ENCODE measurements around the gene ZNF14.
A peak's percentile ranks its signal among the peaks of the same experiment; 100 is the strongest.
"Not testable (repeated sequence)": the region's sequence is repeated elsewhere in the genome, so short reads cannot be mapped to it uniquely, and the experiment has no call there.

The ZNF14 gene

GRCh38 chr19:19732579-19733501 is at the start of gene ZNF14:
ZNF14 (minus strand) TSS chr19:19733112; CDS start chr19:19732958, 154 bp downstream.
- DNase-seq, result peak; percentile 92 to 96

GRCh38 chr19:19781791-19782190 is 48.9 kb upstream of the ZNF14 start:
- DNase-seq, result not testable (repeated sequence)

DNA sequence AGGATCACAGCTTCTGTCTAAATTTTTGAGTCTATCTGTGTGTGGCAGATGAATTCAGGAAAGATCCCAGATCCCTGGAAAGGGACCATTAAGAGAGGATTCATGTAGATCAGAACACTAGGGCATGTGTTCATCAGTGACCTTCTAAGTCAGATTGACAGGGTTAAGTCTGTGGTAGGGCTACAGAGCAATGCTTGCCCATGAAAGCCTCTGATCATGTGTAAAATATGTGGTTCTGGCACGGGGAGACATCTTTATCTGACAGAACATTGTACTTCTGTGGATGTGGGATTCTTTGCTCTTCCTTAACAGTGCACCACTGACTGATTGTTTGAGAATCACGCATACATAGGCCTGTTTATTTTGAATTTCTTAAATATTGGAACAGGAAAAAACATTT is 45.8 kb upstream of the ZNF14 start:
- DNase-seq, result no peak

DNA sequence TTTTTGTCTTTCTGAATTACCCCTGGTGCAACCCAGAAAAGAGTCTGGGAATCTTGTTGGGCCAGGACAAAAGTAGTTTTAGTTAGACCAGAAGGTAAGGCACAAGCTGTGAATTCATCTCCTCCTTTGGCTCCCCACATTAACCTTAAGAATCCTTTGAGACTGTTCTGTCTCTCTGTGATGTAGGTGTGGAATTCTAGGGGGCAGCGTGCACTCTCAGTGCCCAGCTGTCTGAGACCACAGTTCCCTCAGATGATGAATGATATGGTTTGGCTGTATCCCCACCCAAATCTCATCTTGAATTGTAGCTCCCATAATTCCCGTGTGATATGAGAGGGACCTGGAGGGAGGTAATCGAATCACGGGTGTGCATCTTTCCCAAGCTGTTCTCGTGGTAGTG is 44.8 kb upstream of the ZNF14 start:
- DNase-seq, result no peak

DNA sequence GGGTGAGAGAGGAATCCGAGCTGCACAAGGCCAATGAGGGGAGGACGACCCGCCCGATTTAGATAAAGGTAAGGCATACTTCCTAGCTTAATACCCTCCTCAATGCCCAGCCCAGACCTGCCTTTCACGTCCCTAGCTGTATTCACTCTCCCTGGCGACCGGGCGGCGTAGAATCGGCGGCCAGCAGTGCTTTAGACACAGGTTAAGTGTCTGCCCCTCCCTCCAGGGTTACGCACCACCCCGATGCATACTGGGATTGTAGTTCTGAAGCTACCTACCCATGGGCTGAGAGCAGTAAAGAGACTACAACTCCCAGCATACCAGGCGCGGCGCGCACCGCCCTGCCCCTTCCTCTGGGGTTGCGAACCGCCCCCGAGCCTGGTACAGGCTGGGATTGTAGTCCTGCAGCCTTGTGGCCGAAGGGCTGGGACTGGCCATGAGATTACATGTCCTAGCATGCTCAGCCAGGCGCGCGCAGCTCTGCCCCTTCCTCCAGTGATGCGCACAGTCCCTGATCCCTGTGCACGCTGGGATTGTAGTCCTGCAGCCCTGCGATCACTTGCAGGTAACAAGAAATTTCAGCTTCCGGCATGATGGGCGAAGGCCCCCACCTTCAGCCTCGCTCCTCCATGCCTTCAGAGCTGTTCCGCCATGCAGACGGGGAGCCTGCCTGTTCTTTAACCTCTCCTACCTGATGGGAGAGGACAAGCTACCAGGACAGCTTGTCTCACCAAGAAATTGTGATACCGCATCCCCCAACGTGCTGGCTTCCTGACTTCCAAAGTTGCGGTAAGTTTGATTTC is 43.5 kb upstream of the ZNF14 start:
- DNase-seq, result peak; percentile 92 to 95

DNA sequence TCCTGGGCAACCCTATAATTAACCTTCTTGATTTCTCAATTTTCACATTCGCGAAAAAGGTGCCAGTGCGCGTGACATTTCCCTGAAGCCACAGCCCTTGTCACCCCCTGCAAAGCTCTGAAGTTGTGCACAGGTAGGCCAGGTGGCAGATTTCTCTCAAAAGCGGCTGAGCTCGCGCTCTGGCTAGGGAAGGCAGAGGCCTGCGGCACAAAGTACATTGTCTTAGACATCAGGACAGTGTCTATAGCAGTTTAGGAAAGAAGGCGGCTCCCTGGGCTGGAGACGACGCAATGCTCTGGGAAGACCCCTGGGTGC is 42.9 kb upstream of the ZNF14 start:
- no peak for DNase-seq

DNA sequence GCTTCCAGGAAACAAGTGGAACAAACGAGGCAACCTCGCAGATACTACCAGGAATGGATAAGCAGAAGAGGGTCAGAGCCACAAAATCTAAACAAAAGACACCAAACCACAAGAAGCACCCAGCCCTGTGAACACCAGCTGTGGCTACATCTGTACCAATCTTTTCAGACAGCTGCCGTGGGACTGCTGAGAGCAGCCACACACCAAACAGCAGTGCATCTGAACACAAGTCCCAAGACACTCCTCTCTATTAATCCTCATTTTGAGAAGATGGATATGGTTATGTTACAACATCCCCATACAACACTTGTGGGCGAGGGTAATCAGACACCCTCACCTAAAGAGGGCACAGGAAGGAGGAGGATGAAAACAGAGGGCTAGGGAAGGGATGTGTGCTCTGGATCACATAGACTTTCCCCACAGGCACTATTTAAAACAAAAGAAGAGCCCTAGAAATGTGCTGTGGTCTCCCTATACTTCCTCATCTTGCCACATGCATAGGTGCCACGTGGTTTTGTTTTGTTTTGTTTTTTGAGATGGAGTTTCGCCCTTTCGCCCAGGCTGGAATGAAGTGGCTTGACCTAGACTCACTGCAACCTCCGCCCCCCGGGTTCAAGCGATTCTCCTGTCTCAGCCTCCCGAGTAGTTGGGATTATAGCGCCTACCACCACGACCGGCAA is 41.6 kb upstream of the ZNF14 start:
- no peak for DNase-seq

DNA sequence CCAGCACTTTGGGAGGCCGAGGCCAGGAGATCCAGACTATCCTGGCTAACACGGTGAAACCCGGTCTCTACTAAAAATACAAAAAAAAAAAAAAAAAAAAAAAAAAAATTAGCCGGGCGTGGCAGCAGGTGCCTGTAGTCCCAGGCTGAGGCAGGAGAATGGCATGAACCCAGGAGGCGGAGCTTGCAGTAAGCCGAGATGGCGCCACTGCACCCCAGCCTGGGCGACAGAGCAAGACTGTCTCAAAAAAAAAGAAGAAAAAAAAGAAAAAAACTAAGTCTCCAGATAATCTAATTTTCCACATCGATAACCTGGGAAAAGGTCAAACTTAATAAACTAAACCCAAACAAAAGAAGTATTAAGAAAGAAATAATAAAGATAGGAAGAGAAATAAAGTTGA is 39.1 kb upstream of the ZNF14 start:
- DNase-seq, result not testable (repeated sequence)

GRCh38 chr19:19769971-19770370 is 37.1 kb upstream of the ZNF14 start:
- not testable (repeated sequence) for DNase-seq

GRCh38 chr19:19758164-19758563 is 25.3 kb upstream of the ZNF14 start:
- DNase-seq, result no peak

GRCh38 chr19:19752760-19753403 is 20.0 kb upstream of the ZNF14 start:
- DNase-seq, result no peak

DNA sequence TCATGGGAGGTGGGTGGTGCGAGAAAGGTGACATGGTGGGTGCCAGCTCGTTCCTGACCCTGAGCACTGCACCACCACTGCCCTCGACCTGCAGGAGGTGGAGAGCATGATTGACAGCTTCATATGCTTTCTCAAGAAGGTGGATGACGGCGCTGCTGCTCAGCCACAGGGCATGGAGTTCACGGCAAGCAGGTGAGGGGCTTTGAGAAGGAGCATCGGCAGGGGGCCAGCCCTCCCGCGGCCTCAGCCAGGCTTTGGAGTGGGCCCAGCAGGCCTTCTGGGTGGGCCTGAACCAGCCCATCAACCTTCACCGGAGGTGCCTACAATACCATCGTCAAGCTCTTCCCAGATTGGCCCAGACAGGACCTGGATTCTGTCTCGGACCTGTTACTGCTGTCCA is 18.9 kb upstream of the ZNF14 start:
- DNase-seq, result no peak

- DNase-seq, result no peak
Observed at GRCh38 chr19:19750842-19751790, 18.2 kb upstream of the ZNF14 start.

DNA sequence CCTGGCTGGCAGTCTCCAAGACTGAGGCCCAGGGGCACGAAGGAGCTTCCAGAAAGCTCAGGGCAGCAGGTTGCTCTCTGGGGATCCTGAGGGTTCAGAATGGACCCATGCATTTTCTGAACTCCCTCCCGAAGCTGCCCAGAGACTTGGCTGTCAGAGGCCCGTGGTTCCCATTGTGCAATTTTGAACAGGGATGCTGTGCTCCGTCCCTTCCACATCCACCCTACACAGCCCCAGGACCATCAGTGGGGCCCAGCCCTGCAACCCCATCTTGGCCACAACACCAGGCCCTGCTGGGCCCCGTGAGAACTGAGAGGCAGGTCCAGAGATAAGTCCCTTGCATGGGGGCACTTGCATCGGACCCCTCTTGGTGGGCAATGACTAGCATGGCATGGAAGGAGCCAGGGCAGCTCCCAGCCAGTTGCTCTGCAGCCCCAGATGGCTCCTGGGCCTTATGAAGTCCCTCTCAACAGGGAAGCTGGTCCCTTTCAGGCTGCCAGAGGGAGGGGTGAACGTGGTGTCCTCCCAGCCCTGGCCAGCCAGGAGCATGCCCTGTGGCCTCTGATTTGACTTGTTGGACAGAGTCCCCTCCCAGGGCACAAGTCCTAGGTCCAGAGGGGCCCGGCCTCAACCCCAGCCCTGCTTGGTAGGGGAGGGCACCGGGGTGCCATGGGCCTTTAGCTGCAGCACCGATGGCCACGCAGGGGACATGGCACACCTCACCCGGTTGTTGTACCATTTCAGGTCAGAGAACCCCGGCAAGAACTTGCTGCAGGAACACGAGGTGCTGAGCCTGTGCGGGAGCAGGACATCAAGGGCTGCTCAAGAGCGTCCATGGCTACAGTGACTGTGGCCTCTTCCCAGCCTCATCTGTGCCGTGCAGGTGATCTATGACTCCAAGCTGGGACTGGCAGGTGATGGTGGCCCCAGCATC is 17.3 kb upstream of the ZNF14 start:
- no peak for DNase-seq

DNA sequence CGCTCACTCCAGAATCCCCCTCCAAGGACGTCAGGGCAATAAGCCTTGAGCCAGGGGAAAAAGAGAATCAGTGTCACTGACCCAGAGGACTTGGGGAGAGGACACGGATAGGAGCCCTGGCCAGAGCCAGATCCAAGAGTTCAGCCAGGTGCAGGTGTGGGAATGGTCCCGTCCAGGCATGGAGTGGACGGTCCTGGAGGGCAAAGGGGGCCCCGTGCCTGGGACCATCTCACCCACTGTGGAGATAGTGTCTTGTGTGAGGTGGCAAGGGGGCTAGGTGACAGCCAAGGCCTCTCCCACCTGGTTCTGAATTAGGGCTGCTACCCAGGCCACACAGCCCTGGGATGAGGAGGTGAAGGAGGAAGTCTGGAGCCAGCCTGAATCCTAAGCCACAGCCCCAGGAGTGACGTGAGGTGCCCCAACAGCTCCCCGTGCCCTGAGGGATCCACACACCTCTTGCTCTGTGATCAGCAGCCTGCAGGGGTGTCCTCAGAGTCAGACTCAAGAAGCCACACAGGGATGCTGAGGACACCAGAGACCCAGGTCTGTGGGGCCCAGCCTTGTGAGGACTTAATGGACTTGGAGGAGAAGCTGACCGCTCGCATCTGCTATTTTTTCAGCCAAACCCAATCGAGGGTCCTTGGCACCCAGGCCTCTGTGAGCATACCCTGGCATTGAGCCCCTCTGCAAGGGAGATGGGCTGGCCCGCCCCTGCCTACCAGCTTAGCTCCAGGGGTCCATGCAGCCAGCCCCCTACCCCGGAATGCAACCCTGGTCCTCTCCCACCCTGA is 16.4 kb upstream of the ZNF14 start:
- no peak for DNase-seq

DNA sequence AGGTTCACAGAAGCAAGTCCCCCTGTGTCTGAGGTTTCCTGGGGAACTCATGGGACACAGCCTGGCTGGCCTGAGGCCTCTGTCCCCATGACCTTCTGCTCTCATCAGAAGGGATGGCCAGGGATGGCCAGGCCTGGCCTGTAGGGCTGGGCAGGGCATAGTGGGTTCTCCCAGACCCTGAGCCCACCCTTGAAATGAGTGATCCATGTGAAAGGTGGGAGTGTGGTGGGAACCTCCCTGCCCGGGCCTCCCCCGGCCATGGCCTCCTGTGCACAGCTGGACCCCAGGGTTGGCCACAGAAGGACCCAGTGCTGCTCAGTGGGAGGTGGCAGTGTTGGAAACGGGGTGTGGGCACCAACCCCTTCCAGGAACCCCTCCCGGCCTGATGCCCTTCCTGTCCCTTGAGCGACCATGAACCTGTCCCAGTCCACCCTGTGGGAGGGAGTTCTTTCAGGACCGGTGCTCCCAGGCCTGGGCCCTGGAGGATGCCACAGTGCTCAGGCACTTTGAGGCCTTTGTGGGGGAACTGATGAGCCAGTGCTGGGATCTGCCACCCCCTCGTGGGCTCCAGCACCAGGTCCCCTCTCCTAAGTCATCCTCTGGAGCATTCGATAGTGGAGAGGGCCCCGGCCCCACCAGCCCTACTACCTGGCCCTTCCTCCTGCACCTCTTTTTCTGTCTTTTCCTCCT is 15.5 kb upstream of the ZNF14 start:
- no peak for DNase-seq

GRCh38 chr19:19747357-19748220 is 14.7 kb upstream of the ZNF14 start:
- no peak for DNase-seq

Data from activated CD4-positive, alpha-beta T cell treated with anti-CD3 and anti-CD28 coated beads, Interleukin-2, amount 50 U/mL, for 48 hours (primary cell).